Measurements from ENCODE around the gene PEX10.
"Not testable (repeated sequence)": the region's sequence is repeated elsewhere in the genome, so short reads cannot be mapped to it uniquely, and the experiment has no call there.

PEX10 gene

GRCh38 chr1:2444138-2444591, 31.8 kb upstream of the PEX10 start:
- intact Hi-C loops (cut with DNase I), result no loop called here
- DNase-seq, result no peak

DNA sequence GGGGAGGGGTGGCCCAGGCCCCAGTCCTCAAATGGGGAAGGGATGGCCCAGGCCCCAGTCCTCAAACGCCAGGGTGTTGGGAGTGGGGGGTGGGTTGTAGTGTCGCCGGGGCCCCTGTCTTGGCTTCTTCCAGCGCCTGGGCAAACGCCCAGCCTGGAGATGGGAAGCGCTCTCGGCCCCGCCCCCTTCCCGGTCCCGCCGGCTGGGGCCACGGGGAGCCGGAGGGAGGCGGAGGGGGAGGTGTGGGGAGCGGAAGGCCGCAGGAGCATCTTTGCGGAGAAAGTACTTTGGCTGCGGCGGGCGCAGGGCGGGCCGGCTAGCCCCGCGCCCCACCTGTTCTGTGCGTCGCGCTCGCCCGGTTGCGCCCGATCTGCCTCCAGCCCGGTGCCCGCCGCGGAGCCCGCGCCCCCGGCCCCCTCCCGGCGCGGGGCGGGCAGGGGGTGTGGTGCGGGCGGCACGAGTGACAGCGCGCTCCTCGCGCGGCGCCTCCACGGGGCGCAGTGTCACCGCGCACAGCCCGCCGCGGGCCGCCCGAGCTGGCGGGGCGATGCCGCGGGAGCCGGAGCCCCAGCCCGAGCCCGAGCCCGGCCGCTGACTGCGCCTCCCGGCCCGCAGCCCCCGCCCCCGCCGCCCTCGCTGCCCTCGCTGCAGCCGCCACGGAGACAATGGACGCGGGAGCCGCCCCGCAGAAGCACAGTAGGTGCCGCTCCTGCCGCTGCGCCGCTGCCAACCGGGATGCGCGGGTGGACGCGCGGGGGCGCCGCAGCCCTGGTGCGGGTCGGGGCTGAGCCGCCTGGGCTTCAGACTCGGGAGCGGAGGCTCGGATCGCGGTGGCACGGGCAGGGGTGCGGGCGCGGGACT, 31.1 kb upstream of the PEX10 start:
- intact Hi-C loops (cut with DNase I), result no loop called here
- peak; percentile 64 to 97 (median 76) for DNase-seq

GRCh38 chr1:2442661-2443060, 30.3 kb upstream of the PEX10 start:
- intact Hi-C loops (cut with DNase I), result no loop called here
- no peak for DNase-seq

DNA sequence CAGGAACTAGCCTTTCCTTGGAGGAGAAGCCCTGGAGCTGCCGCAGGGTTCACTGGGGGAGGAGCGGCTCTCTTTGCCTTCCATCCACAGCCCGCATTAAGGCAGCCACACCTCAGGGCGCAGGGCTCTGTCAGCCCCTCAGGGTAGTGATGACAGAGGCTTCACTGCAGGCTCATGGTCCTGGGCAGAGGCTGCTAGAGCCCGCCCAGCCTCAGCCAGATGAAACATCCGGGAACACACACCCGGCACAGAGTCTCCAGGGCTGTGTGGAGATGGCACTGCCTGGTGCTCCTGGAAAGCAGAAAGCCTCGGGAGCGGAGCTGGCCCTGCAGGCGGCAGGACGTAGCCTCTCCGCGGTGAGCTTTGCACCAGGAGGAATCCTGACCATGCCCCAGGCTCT, 29.4 kb upstream of the PEX10 start:
- DNase-seq, result peak in 5 of 10 donors; percentile 40 to 94 (median 69)
- intact Hi-C loops (cut with DNase I), result no loop called here

DNA sequence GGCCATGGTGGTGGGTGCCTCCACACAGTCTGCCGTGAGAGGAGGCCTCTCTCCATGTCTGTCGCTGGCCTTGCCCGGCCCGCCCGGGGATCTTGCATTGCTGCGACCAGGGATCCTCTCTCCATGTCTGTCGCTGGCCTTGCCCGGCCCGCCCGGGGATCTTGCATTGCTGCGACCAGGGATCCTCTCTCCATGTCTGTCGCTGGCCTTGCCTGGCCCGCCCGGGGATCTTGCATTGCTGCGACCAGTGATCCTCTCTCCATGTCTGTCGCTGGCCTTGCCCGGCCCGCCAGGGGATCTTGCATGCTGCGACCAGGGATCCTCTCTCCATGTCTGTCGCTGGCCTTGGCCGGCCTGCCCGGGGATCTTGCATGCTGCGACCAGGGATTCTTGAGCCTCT, 28.0 kb upstream of the PEX10 start:
- peak in 1 of 10 donors; percentile 92 for DNase-seq
- intact Hi-C loops (cut with DNase I), result not testable (repeated sequence)

GRCh38 chr1:2439369-2439768, 27.0 kb upstream of the PEX10 start:
- no peak for DNase-seq
- intact Hi-C loops (cut with DNase I), result no loop called here

- DNase-seq, result no peak
- intact Hi-C loops (cut with DNase I), result no loop called here
Measured at GRCh38 chr1:2438641-2439040, 26.3 kb upstream of the PEX10 start.

- intact Hi-C loops (cut with DNase I), result no loop called here
- DNase-seq, result peak in 3 of 10 donors; percentile 43 to 88 (median 54)
Measured at GRCh38 chr1:2438038-2438437, 25.7 kb upstream of the PEX10 start.

- intact Hi-C loops (cut with DNase I), result no loop called here
- no peak for DNase-seq
Measured at GRCh38 chr1:2437617-2438016, 25.3 kb upstream of the PEX10 start.

DNA sequence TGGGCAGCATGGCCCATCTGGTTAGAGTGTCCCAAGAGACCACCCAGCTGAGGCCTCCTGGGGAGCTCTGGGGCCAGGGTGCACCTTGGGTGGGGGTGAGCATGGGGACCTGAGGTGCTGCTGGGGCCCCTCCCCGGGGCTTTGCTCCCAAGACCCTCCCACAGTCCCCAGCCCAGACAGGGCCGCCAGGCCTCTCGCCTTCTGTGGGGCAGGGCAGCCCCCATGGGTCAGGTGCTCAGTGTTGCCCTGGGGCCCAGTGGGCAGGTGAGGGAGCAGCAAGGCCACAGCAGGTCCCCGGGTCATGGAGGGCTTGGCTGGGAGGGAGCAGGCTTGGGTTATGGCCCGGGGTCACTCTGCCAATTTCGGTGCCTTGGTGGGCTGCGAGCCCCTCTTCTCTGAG, 24.5 kb upstream of the PEX10 start:
- intact Hi-C loops (cut with DNase I), result no loop called here
- DNase-seq, result no peak

- no peak for DNase-seq
- intact Hi-C loops (cut with DNase I), result no loop called here
Measured at GRCh38 chr1:2435746-2436355, 23.5 kb upstream of the PEX10 start.

- intact Hi-C loops (cut with DNase I), result no loop called here
- DNase-seq, result no peak
Measured at GRCh38 chr1:2435091-2435490, 22.7 kb upstream of the PEX10 start.

- DNase-seq, result no peak
- intact Hi-C loops (cut with DNase I), result no loop called here
Measured at GRCh38 chr1:2433936-2434655, 21.7 kb upstream of the PEX10 start.

GRCh38 chr1:2433196-2433595, 20.8 kb upstream of the PEX10 start:
- no peak for DNase-seq
- intact Hi-C loops (cut with DNase I), result no loop called here

- intact Hi-C loops (cut with DNase I), result no loop called here
- DNase-seq, result no peak
Measured at GRCh38 chr1:2432441-2432844, 20.1 kb upstream of the PEX10 start.

GRCh38 chr1:2431518-2431917, 19.2 kb upstream of the PEX10 start:
- DNase-seq, result no peak
- intact Hi-C loops (cut with DNase I), result no loop called here

GRCh38 chr1:2431103-2431502, 18.7 kb upstream of the PEX10 start:
- intact Hi-C loops (cut with DNase I), result no loop called here
- DNase-seq, result no peak

GRCh38 chr1:2430592-2430973, 18.2 kb upstream of the PEX10 start:
- DNase-seq, result no peak
- intact Hi-C loops (cut with DNase I), result no loop called here

DNA sequence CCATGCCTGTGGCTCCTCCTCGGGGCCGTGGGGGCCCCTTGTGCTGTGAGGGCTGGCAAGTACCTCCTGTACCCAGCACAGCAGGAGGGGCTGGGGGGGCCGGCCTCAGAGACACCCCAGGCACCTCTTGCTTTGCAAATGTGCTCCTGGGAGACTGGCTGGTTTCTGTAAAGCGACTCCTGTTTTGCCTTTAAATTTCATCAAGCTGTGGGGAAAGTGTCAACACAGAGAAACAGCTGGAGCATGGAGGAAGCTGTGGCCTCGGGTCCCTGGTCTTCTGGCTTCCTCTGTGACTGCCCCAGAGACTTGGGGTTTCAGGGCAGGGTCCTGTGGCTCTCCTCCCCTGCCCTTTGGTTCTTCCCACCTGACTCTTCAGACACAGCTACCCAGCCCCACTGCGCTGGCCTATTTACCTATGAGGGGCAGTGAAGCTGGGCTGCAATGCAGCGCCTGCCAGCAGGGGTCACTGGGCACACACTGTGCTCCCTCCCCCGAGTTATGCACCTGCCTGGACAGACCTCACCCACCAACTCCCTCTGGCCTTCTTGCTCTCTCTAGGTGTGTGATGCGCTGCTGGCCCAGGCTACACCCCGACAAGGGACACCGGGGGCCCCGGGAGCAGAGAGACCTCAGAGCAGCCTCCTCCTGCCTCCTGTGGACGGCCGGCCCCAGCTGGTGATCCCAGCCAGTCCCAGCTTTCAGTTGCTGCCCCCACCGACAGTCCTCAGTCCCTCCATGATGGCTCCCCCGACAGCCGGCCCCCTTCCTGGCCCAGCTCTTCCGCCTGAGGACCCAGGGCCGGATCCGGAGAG, 17.6 kb upstream of the PEX10 start:
- no peak for DNase-seq
- intact Hi-C loops (cut with DNase I), result no loop called here

DNA sequence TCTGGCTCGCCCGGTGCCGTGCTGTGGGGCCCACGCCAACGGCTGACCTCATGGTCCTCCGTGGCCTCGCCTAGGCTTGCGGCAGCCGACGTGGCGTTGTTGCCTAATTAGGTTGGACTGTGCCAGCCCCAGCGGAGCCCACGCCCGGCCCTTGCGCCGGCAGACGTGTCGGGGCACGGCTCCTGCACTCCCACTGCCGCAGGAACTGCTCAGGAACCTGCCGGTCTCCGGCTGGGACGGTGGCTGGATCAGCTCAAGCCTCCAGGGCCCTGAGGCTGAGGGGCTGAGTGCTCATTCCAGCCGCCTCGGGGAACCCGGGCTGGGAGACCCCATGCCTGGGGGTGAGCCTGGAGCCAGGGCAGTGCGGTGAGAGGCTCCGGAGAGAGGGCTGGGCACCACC, 16.1 kb upstream of the PEX10 start:
- intact Hi-C loops (cut with DNase I), result no loop called here
- no peak for DNase-seq

DNA sequence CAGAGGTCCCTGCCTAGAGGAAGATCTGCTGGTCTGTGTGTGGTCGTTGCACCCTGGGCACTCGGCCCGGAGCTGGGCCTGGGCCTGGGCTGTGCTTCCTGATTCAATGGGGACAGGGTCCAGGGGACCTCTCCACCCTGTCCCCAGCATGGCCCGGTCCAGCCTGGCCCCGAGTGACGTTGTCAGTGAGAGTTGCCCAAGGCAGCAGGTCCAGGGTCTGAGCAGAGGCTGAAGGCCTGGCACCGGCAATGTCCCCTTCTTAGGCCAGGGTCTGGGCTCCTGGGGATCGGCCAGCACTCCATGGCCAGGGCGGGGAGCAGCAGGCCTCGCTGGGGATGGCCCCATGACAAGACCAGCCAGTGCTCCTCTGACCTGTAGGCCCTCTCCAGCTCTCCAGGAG, 15.6 kb upstream of the PEX10 start:
- no peak for DNase-seq
- intact Hi-C loops (cut with DNase I), result no loop called here

Measured in posterior cingulate gyrus (tissue), 11 donors.